Measurements from ENCODE around the gene PTPN14.

PTPN14 gene

DNA sequence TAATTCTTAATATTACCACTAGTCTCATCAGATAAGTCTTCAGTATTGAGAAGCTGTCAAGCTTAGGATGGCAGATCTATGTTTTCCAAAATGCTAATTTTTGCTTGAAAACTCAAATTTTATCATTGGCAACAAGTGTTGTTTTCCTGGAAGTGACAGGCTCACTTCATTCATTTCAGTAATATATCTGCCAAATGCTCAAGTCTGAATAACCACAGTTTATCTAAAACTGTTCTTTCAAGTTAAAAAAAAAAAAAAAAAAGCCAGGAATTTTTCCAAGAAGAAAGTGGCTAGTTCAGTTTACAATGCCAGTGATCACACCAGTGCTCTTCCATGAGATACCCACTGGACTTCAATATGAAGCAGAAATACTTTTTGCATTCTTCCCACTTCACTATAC lies 249.9 kb downstream of the PTPN14 start (continued):
- TF ChIP-seq POU6F1 (CRISPR knock-in tag; IDR thresholded peaks at IDR 0.05; ENCODE audit: borderline replicate concordance, low read depth), result no peak
- no peak for TF ChIP-seq ESRRG (CRISPR knock-in tag; IDR thresholded peaks at IDR 0.05)
- no peak for TF ChIP-seq BACH2 (CRISPR knock-in tag; IDR thresholded peaks at IDR 0.05; ENCODE audit: borderline replicate concordance)
- no peak for TF ChIP-seq PPARA (CRISPR knock-in tag; IDR thresholded peaks at IDR 0.05; ENCODE audit: borderline replicate concordance)
- TF ChIP-seq, protein P1, sequence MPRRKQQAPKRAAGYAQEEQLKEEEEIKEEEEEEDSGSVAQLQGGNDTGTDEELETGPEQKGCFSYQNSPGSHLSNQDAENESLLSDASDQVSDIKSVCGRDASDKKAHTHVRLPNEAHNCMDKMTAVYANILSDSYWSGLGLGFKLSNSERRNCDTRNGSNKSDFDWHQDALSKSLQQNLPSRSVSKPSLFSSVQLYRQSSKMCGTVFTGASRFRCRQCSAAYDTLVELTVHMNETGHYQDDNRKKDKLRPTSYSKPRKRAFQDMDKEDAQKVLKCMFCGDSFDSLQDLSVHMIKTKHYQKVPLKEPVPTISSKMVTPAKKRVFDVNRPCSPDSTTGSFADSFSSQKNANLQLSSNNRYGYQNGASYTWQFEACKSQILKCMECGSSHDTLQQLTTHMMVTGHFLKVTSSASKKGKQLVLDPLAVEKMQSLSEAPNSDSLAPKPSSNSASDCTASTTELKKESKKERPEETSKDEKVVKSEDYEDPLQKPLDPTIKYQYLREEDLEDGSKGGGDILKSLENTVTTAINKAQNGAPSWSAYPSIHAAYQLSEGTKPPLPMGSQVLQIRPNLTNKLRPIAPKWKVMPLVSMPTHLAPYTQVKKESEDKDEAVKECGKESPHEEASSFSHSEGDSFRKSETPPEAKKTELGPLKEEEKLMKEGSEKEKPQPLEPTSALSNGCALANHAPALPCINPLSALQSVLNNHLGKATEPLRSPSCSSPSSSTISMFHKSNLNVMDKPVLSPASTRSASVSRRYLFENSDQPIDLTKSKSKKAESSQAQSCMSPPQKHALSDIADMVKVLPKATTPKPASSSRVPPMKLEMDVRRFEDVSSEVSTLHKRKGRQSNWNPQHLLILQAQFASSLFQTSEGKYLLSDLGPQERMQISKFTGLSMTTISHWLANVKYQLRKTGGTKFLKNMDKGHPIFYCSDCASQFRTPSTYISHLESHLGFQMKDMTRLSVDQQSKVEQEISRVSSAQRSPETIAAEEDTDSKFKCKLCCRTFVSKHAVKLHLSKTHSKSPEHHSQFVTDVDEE (CRISPR knock-in tag; IDR thresholded peaks at IDR 0.05), result no peak

GRCh38 chr1:214300149-214300780 lies 251.1 kb downstream of the PTPN14 start:
- TF ChIP-seq CSDC2 (CRISPR knock-in tag; IDR thresholded peaks at IDR 0.05), result no peak
- TF ChIP-seq BACH2 (CRISPR knock-in tag; IDR thresholded peaks at IDR 0.05; ENCODE audit: borderline replicate concordance), result no peak
- no peak for TF ChIP-seq ISL1 (CRISPR knock-in tag; IDR thresholded peaks at IDR 0.05)
- TF ChIP-seq TCF4 (CRISPR knock-in tag; IDR thresholded peaks at IDR 0.05; ENCODE audit: borderline replicate concordance), result no peak
- no peak for TF ChIP-seq ZNF8 (CRISPR knock-in tag; IDR thresholded peaks at IDR 0.05)
- no peak for TF ChIP-seq ZNF565 (CRISPR knock-in tag; conservative IDR thresholded peaks at IDR 0.05; ENCODE audit: low read depth)
- no peak for TF ChIP-seq POU6F1 (CRISPR knock-in tag; IDR thresholded peaks at IDR 0.05; ENCODE audit: borderline replicate concordance, low read depth)
- TF ChIP-seq ZNF70 (CRISPR knock-in tag; IDR thresholded peaks at IDR 0.05), result no peak
- no peak for TF ChIP-seq PPARA (CRISPR knock-in tag; IDR thresholded peaks at IDR 0.05; ENCODE audit: borderline replicate concordance)
- TF ChIP-seq RARB (CRISPR knock-in tag; IDR thresholded peaks at IDR 0.05), result no peak
- no peak for TF ChIP-seq ZC3H10 (CRISPR knock-in tag; IDR thresholded peaks at IDR 0.05)
- TF ChIP-seq, protein P2, sequence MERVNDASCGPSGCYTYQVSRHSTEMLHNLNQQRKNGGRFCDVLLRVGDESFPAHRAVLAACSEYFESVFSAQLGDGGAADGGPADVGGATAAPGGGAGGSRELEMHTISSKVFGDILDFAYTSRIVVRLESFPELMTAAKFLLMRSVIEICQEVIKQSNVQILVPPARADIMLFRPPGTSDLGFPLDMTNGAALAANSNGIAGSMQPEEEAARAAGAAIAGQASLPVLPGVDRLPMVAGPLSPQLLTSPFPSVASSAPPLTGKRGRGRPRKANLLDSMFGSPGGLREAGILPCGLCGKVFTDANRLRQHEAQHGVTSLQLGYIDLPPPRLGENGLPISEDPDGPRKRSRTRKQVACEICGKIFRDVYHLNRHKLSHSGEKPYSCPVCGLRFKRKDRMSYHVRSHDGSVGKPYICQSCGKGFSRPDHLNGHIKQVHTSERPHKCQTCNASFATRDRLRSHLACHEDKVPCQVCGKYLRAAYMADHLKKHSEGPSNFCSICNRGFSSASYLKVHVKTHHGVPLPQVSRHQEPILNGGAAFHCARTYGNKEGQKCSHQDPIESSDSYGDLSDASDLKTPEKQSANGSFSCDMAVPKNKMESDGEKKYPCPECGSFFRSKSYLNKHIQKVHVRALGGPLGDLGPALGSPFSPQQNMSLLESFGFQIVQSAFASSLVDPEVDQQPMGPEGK (CRISPR knock-in tag; IDR thresholded peaks at IDR 0.05; ENCODE audit: borderline replicate concordance), result no peak
- no peak for TF ChIP-seq ZFP3 (CRISPR knock-in tag; IDR thresholded peaks at IDR 0.05)

More at GRCh38 chr1:214300149-214300780, 251.1 kb downstream of the PTPN14 start:
- ATAC-seq, result no peak

All from SK-N-SH treated with all-trans-retinoic acid at 6 μM for 48 hours (cell line).